NCI-H2107 treated with DMSO at 0.1 percent for 48 hours (cell line): ENCODE results near the gene MRPL52.

Experiments used
- DNase-seq: peaks from one replicate; lab custom pipeline; 2025; ENCODE audit not compliant: unreplicated experiment; lab: John Stamatoyannopoulos, UW

Gene MRPL52

GRCh38 chr14:22878271-22879246 lies 48.9 kb downstream of the MRPL52 start:
- no peak for DNase-seq

DNA sequence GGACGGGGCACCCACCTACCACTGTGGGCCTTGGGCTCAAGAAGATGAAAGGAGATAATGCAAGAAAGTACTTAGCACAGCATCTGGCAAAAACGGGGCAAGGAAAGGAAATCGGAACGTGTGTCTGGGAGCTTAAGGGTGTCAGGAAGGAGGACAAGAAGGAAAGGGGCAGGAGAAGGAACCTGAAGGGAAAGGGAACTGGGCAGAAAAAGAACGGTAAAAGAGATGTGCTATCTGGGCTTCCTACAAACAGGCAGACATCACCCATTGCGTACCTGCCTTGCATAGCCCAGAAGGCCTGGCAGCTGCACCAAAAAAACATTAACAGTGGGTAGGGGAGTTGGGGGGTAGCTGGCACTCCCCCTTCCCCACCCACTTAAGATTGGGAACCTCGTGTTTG lies 52.4 kb downstream of the MRPL52 start:
- no peak for DNase-seq

DNA sequence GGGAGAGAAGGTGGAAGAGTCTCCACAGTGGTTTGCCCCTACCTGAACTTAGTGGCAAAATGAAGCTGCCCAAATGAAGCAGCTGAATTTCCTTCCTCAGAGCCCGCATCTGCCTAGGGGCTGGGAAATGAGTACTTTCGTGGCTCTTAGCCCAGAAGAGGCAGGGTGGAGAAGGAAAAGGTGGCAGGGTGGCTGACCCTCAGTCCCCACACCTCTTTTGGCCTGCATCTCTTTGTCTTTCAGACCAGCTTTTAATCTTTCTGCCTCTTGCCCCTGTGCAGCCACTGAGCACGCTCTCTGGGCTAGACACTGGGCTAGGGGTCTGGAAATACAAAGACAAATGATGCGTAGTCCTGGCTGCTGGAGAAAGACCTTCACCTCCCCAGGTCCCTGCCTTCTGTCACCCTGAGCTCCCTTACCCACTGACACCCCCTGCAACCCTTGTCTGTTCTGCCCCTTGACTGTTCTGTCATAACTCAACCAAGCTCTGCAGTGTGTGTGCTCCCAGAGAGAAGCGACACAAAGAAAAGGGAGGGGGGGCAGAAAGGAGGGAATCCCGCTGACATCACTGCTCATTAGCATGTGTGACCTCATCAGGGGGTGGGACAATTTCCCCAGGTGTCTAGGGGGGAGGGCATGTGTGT lies 53.0 kb downstream of the MRPL52 start:
- peak; percentile 75 for DNase-seq

DNA sequence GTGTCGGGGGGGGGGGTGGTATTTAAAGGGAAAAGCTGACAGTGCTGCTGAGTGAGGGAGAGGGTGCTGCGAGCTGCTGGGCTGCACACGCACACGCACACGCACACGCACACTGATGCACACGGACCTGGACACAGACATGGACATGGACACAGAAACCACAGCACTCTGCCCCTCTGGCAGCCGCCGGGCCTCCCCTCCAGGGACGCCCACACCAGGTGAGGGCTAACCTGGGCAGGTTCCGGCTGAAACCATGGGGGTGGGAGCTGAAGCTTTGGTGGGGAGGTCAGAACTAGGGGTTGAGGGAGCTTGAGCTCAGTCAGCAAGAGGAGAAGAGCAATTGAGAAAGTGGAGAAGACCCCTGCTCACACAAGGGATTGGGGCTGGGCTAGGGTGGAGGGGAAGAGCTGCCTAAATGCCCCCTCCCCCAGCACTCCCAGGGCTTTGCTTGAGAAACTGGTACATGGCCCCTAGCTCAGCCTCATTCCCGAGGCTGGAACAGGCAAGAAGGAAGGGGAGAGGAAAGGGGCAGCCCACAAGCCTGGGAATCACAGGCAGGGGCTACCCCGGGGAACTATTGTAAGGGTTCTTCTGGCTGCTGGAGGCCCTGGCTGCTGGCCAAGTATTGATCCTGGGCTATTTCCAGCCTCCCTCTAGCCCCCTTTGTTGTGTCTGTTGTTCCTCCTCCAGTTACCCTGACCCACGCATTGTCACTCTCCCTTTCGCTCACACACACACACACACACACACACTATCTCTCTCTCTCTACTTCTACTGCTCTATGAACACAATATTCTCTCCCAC lies 53.7 kb downstream of the MRPL52 start, which contains the start of gene REM2:
Gene REM2, plus strand, starts transcription at position 50 of the 804 bp plus-strand sequence. Its CDS starts 66 bp downstream, at position 116.
- peak; percentile 76 for DNase-seq

GRCh38 chr14:22884076-22884737 lies 54.5 kb downstream of the MRPL52 start:
- DNase-seq, result no peak
